Measurements from ENCODE around the gene DRD2. TPM values are rescaled to one million over a fixed set of nuclear protein-coding genes. Genes with fewer than 3 reads are reported as not detected.

The DRD2 gene
- total and polyA plus RNA-seq, 12 donors, result 0.23 to 13.8 (median 5.3) TPM; not detected in 3

- no peak for DNase-seq
- 45 to 100% (median 86%) methylated on average over 1 of the region's 1 CpG for WGBS, 4 donors
- no peak overlapping the region for H3K4me3 ChIP-seq
These were observed 78.5 kb downstream of the DRD2 start for GRCh38 chr11:113396690-113397089.

GRCh38 chr11:113395782-113396336 lies 79.3 kb downstream of the DRD2 start:
- 79 to 94% (median 90%) methylated on average over 4 to 9 of the region's 9 CpGs for WGBS, 4 donors
- Histone ChIP-seq H3K4me1 (replicated peaks in 1 of 2) (no peaks in the 10 kb centered on the region), H3K36me3 (replicated peaks in 1 of 2) (no peaks in the 10 kb centered on the region), H3K9me3 (replicated peaks in 1 of 3) (no peaks in the 10 kb centered on the region), H3K27ac (no peak overlapping the region), H3K27me3 (no peaks in the 10 kb centered on the region), H3K4me3 (no peak overlapping the region)
- no peak for TF ChIP-seq POLR2A (IDR thresholded peaks at IDR 0.05)
- TF ChIP-seq CTCF (IDR thresholded peaks at IDR 0.05), result no peak
- intact Hi-C loops (cut with DNase I), result no loop called here
- no peak for DNase-seq

More at GRCh38 chr11:113396690-113397089, 78.5 kb downstream of the DRD2 start:
- Histone ChIP-seq H3K9me3 (replicated peaks in 1 of 3) (no peaks in the 10 kb centered on the region), H3K27ac (no peak overlapping the region), H3K4me1 (replicated peaks in 1 of 2) (no peaks in the 10 kb centered on the region), H3K27me3 (no peaks in the 10 kb centered on the region), H3K36me3 (replicated peaks in 1 of 2) (no peaks in the 10 kb centered on the region)
- TF ChIP-seq POLR2A (IDR thresholded peaks at IDR 0.05) (no peak), CTCF (IDR thresholded peaks at IDR 0.05) (no peak)
- intact Hi-C loops (cut with DNase I), result no loop called here

GRCh38 chr11:113394919-113395318 lies 80.3 kb downstream of the DRD2 start:
- DNase-seq, result no peak
- no peak overlapping the region for H3K27ac ChIP-seq
- H3K27me3 ChIP-seq, result no peaks in the 10 kb centered on the region
- H3K4me1 ChIP-seq (replicated peaks in 1 of 2), result no peaks in the 10 kb centered on the region
- TF ChIP-seq POLR2A (IDR thresholded peaks at IDR 0.05), result no peak
- no peak for TF ChIP-seq CTCF (IDR thresholded peaks at IDR 0.05)
- WGBS, 4 donors, result 89 to 95% (median 92%) methylated on average over 8 to 11 of the region's 11 CpGs
- no peaks in the 10 kb centered on the region for H3K9me3 ChIP-seq (replicated peaks in 1 of 3)
- H3K36me3 ChIP-seq (replicated peaks in 1 of 2), result no peaks in the 10 kb centered on the region
- intact Hi-C loops (cut with DNase I), result no loop called here
- no peak overlapping the region for H3K4me3 ChIP-seq

GRCh38 chr11:113393501-113393985 lies 81.7 kb downstream of the DRD2 start:
- DNase-seq, result no peak
- TF ChIP-seq CTCF (IDR thresholded peaks at IDR 0.05) (no peak), POLR2A (IDR thresholded peaks at IDR 0.05) (no peak)

More at GRCh38 chr11:113393501-113393985, 81.7 kb downstream of the DRD2 start:
- H3K9me3 ChIP-seq (replicated peaks in 1 of 3), result no peaks in the 10 kb centered on the region
- peaks cover under 1% of the 10 kb centered on the region for H3K27me3 ChIP-seq
- H3K4me1 ChIP-seq (replicated peaks in 1 of 2), result no peaks in the 10 kb centered on the region
- H3K27ac ChIP-seq, result no peak overlapping the region
- intact Hi-C loops (cut with DNase I), result no loop called here
- 75 to 86% (median 81%) methylated on average over 8 of the region's 8 CpGs for WGBS, 4 donors
- H3K36me3 ChIP-seq (replicated peaks in 1 of 2), result no peaks in the 10 kb centered on the region
- no peak overlapping the region for H3K4me3 ChIP-seq
